Mucosa of gallbladder (tissue), 1 donor: ENCODE measurements around the gene RBPJ. TPM values are rescaled to one million over a fixed set of nuclear protein-coding genes. Genes with fewer than 3 reads are reported as not detected.
"Not testable (repeated sequence)": the region's sequence is repeated elsewhere in the genome, so short reads cannot be mapped to it uniquely, and the experiment has no call there.

Experiments
- DNase-seq: peaks from one replicate; pipeline ENCODE4 v3.0.0-alpha.2; 2020; ENCODE audit warnings: low spot score
- total RNA-seq: library from RNA; stranded (reverse); gene quantifications from one replicate; pipeline ENCODE4 v1.2.1, GENCODE V29; 2021
- donor health status: DM: no; HTN: no; CAD: no.

RBPJ gene
- total RNA-seq, 1 donor from 2014 or later = 72.1 TPM

DNA sequence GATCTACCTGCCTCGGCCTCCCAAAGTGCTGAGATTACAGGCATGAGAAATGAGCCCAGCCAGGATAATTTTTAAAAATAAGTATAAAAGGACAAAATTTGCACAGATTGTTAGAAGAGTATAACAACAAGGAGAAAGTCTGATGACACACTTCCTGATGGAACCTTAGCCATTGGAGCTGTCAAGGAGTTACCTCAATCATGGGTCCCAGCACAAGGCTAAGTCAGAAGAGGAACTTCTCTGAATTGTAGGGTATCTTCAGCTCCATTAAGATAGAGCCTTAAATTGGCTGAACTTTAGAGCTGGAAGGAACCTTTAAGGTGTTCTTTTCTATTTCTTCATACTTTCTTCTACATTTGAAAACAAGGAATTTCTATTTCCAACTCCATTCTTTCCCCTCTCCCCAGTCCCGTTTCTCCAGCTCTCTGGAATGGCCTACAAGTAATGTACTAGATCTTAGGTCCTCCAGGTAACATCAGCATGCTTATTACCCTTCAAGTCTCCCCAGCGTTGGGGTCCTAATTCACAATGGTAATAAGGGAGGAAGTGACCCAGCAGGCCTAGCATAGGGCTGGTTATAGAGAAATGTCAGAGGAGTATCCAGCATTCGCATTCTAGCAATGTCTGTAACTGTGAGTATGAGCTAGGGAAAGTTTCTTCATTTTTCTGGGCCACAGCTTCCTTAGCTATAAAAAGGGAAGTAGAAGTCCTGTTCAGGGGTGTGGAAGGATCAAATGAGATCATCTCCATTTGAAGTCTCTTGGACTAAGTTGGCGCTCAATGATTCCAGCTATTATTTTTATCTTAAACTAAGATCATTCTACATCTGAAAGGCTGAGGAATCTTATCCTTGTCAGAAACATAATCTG, 18.5 kb upstream of the RBPJ start:
- DNase-seq = no peak

DNA sequence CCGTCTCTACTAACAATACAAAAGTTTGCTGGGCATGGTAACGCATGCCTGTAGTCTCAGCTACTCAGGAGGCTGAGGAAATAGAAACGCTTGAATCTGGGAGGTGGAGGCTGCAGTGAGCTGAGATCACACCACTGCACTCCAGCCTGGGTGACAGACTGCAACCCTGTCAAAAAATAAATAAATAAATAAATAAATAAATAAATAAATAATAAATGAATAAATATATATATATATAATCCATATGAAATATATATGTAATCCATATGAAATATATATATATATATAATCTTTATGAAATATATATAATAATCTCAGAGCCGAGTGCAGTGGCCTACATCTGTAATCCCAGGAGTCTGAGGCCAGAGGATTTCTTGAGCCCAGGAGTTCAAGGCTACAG, 17.8 kb upstream of the RBPJ start:
- DNase-seq = no peak

GRCh38 chr4:26307037-26307800, 13.6 kb upstream of the RBPJ start:
- DNase-seq = no peak

DNA sequence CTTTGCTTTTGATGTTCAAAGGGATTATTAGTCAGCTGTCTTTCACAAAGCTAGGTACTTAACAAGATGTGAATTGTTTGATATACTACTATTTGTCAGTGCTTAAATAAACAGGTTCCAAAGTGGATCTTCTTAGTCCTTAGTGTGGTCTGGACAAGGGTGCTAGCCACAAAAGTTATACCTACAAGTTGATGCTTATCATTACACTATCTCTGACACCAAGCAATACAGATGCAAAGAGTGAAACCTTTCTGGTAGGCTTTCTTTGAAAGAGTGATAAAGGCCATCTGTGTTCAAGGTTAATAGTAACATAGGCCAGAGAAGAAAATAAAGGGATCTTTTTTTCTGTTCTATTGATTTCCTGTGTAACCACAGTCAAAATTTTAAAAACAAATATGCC, 12.2 kb upstream of the RBPJ start:
- DNase-seq = no peak

DNA sequence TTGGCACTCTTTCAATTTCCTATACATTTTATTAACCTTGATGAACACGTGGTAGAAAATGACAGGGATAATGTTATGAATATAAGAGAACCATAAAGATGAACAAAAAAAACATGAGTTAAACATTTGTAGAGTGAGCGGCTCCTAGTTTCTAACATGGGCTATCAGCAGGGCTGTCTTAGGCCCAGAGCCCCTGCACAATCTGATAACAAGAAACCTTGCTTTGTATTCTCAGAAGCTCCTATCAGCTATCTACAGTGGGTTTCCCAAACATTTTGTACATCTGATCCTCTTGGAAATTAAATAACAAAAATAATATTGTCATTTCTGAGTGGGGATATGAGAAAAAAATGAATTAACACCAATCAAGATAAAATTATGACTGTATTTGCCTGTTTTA, 10.6 kb upstream of the RBPJ start:
- DNase-seq = no peak

DNA sequence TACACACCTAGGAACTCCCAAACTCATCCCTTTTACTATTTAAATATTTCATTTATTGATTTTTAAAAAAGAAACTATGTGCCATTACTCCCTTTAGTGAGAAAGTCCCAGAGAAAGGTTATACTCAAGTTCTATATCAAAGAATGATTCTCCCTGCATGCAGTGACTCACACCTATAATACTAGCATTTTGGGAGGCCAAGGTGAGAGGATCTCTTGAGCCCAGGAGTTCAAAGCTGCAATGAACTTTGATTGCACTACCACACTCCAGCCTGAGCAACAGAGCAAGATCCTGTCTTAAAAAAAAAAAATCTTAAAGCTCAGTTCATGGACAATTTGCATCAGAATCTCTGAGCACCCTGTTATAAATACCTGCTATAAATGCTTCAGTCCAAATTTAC, 9.2 kb upstream of the RBPJ start:
- no peak for DNase-seq

- not testable (repeated sequence) for DNase-seq
Observed at GRCh38 chr4:26315316-26315932, 5.4 kb upstream of the RBPJ start.

- no peak for DNase-seq
Observed at GRCh38 chr4:26317766-26318165, 3.0 kb upstream of the RBPJ start.

DNA sequence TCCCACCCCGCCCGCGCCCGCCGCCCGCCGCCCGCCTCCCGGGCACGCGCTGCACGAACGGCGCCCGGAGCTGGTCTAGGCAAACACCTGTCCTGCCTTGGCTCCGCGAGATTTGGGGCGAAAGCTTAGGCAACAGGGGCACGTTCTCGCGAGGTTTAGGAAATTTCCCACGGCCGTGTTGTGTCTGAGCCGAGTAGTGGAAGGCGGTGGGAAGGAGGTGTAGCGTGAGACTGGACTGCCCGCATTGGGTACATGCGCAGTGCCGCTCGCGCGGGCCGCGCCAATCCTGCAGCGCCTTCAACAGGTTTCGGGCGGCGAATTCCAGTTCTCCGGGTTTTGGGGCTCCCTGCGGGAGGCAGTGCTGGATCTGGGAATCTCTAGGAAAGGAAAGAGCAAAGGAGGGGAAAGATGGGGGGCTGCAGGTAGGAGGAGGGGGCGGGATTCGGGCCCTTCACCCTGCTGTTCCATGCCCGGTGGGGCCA, 1.3 kb upstream of the RBPJ start:
- DNase-seq = peak; percentile 99

DNA sequence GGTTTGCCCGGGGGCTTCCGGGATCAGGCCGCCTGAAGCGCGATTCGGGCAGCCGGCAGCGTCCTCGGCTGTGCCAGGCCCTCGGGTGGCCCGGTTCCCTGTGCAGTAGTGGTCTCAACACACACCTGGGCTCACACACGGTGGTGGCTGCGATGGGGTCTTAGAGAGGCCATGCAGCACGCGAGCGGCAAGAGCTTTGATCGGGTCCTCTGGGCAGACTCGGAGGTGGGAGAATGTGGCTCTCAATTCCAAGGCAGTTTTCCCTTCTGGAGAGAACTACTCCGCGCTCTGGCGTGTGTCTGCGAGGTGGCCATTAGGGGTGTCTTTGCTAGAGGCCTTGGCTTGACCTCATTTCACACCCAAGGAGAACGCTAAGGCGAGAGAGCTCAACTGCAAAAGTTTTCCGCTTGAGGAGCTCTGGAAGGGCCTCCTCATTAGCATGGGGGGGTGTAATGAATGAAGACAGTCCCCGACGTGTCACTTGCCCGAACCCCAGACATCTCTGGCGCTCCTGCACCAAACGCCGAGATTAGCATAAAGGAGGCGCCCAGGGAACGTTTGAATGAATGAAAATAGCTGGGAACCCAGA, 771 bp upstream of the RBPJ start:
- DNase-seq = no peak

DNA sequence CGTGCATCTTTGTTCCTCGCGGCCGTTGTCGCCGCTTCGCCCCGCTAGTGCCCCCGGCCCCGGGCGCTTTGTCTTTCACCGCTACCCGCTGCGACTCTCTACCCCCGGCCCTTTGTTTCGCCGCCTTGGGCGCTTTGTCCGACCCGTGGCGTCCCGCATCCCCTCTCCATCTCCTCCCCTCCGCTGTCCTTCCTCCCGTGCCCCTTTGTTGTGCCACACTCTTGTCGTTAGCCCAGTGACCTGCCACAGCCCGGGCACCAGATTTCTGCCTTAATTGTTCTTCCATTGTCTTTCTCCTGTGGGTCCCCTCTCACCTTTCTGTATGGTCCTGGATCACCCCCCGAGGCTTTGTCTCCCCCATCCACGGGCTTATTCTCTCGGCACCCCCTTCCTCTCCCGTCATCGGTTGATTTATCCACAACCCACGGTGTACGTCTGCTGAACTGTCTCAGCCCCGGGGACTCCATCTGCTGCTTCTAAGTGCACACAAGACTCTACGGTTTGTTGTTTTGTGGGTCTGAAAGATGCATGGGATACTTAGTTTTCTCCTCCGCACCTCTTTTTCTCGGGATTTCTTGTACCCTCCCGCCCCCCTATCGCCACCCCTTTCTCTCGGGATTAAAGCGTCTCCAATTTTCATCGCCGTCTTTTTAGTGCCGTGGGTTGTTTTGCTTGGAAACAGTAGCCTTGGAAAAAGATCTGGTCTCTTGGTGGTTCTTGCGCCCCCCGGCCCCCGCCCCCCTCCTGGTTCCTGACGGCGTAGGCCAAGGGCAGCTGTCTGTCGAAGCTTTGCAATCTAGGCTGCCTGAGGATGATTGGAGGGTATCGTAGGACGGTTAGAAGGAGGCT, 783 bp downstream of the RBPJ start:
- no peak for DNase-seq

- DNase-seq = no peak
Observed at GRCh38 chr4:26322346-26322745, 1.5 kb downstream of the RBPJ start.

DNA sequence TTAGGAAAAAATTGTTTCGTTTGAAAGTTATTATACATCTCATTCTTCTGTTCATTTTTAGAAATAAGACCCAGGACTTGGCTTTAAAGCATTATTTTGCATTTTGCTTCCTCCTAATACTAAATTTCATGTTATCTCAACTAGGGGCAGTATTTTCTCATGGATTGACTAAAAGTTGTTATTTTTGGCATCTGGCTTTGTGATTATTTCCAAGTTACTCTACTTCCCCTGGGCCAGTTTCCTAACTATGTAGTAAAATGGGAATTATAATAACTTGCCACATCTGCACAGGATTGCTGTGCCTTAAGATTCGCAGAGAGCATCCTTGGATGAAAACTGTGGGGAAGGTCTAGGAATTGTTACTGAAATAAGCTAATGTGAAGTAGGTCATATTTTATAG, 3.0 kb downstream of the RBPJ start:
- no peak for DNase-seq

DNA sequence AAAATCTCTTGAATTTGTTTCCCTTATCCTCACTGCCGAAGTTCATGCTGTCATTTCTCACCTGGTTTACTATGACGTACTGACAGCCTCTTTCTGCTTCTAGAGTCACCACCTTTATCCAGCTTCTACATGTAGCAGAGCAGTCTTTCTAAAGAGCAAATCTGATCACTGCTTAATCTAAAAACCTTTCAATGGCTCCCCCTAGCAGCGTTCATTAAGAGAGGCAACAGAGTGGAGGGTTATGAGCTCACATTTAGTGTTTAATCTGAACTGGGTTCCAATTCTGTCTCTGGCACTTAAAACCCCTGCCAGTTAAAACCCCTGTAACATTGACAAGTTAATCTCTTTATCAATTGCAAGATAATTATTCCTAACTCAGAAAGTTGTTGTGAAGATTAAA, 4.4 kb downstream of the RBPJ start:
- no peak for DNase-seq

DNA sequence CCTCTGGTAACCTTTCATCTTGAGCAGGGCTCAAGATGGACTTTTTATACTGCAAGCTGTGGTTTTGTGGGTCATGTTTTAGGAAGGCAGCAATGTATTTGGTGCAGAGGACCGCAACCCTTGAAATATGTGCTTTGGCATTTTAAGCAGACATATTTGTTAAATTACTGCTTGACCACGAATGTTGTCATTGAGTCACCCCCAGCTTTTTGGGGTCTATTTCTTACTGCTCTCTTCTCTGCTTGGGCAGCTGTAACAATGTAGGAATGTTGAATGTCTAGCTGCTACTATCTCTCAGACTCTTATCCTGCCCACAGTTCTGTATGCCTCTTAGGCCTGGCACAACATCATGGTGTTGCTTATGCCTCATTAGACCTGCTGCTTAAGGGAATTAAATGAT, 6.0 kb downstream of the RBPJ start:
- no peak for DNase-seq

DNA sequence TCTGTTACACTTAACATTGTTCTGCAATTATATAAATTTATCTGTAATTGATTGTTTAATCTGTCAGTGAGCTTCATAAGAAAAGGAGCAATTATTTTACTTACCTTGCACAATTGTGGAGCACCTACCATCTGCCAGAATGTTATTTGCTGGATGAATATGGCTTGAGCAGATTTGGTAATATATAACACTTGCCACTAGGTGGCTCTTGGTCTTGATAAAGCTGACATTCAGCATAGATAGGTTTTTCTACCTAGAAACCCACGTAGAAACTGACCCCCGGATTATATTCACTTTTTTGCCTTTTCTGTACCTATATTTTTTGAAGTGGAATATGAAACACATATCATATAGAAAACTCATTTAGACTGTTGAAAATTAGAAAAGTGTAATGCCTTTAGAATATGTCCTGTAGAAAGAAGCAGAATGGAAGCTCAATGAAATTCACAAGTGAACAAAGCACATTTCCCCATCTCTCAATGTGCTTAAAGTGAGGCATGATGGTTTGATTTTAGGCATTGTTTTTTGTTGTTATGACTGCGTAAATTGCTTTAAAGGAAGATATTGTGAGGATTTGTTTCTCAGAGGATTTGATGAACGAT, 9.5 kb downstream of the RBPJ start:
- peak; percentile 26 for DNase-seq

DNA sequence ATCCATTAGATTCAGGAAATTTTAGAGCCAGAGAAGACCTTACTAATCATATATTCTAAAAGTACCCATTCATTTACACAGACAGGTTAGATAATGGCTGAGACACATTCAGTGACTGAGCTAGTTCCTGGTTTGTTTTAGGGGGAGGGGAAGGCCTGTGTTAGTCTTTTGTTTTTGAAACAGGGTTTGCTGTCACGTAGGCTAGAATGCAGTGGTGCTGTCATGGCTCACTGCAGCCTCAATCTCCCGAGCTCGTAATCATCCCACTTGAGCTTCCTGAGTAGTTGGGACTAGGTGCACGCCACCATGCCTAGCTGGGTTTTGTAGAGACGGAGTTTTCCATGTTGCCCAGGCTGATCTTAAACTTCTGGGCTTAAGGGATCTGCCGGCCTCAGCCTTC, 10.1 kb downstream of the RBPJ start:
- no peak for DNase-seq

- no peak for DNase-seq
Observed at GRCh38 chr4:26331380-26331950, 10.7 kb downstream of the RBPJ start.

- DNase-seq = no peak
Observed at GRCh38 chr4:26334366-26334765, 13.6 kb downstream of the RBPJ start.

- no peak for DNase-seq
Observed at GRCh38 chr4:26337612-26338011, 16.8 kb downstream of the RBPJ start.
